ENCODE data around the gene SMURF1.

Gene SMURF1

GRCh38 chr7:99086944-99087343, 57.0 kb downstream of the SMURF1 start:
- H3K27ac Mint-ChIP-seq, result no peak overlapping the region
- DNase-seq, result no peak
- peaks cover 8% of the 10 kb centered on the region for H3K36me3 Mint-ChIP-seq
- peaks cover 2% of the 10 kb centered on the region for H3K4me1 Mint-ChIP-seq
- CTCF ChIA-PET, result no interaction called here
- no peak overlapping the region for H3K4me3 Mint-ChIP-seq
- peaks cover 3% of the 10 kb centered on the region for H3K9me3 Mint-ChIP-seq
- H3K27me3 Mint-ChIP-seq, result no peaks in the 10 kb centered on the region

- H3K36me3 Mint-ChIP-seq, result peaks cover 8% of the 10 kb centered on the region
- no peaks in the 10 kb centered on the region for H3K27me3 Mint-ChIP-seq
- no peak for DNase-seq
- no peak overlapping the region for H3K27ac Mint-ChIP-seq
- peaks cover 3% of the 10 kb centered on the region for H3K9me3 Mint-ChIP-seq
- CTCF ChIA-PET, result no interaction called here
- no peak overlapping the region for H3K4me3 Mint-ChIP-seq
- H3K4me1 Mint-ChIP-seq, result peaks cover 2% of the 10 kb centered on the region
Observed at GRCh38 chr7:99086532-99086931, 57.4 kb downstream of the SMURF1 start.

DNA sequence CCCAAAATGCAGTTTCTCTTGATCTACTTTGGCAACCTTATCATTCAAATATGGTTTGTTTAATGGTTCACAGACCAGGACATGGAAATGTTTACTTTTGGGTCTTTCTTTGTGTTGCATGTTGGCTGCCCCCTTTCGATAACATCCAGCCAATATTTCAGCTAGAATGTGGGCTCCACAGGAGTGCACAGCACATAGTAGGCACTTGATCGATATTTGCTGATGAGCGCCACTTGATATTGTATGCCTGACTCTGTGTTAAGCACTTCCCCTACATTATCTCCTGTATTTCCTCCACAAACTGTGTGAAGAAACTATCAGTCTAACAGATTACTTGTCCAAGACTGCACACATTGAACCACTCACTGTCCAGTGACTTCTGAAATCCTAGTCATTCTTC, 60.2 kb downstream of the SMURF1 start:
- Mint-ChIP-seq H3K4me3 (no peak overlapping the region), H3K4me1 (peaks cover 14% of the 10 kb centered on the region), H3K27me3 (no peaks in the 10 kb centered on the region), H3K27ac (no peak overlapping the region), H3K9me3 (peaks cover 3% of the 10 kb centered on the region), H3K36me3 (peaks cover 8% of the 10 kb centered on the region)
- DNase-seq, result no peak
- CTCF ChIA-PET, result no interaction called here

GRCh38 chr7:99083068-99083651, 60.7 kb downstream of the SMURF1 start:
- H3K27ac Mint-ChIP-seq, result no peak overlapping the region
- H3K27me3 Mint-ChIP-seq, result no peaks in the 10 kb centered on the region
- peaks cover 6% of the 10 kb centered on the region for H3K36me3 Mint-ChIP-seq
- no peak overlapping the region for H3K4me3 Mint-ChIP-seq
- CTCF ChIA-PET, result no interaction called here
- peaks cover 3% of the 10 kb centered on the region for H3K9me3 Mint-ChIP-seq
- no peak for DNase-seq
- H3K4me1 Mint-ChIP-seq, result peaks cover 14% of the 10 kb centered on the region

GRCh38 chr7:99080679-99081078, 63.2 kb downstream of the SMURF1 start:
- Mint-ChIP-seq H3K9me3 (no peaks in the 10 kb centered on the region), H3K27me3 (no peaks in the 10 kb centered on the region), H3K27ac (no peak overlapping the region), H3K36me3 (peaks cover 3% of the 10 kb centered on the region), H3K4me3 (no peak overlapping the region), H3K4me1 (peaks cover 22% of the 10 kb centered on the region)
- CTCF ChIA-PET, result interaction anchor here (1.0 kb wide), 1 partner anchor 8 kb away, joined by 3 read pairs; no protein-coding TSS in a partner anchor
- DNase-seq, result no peak

DNA sequence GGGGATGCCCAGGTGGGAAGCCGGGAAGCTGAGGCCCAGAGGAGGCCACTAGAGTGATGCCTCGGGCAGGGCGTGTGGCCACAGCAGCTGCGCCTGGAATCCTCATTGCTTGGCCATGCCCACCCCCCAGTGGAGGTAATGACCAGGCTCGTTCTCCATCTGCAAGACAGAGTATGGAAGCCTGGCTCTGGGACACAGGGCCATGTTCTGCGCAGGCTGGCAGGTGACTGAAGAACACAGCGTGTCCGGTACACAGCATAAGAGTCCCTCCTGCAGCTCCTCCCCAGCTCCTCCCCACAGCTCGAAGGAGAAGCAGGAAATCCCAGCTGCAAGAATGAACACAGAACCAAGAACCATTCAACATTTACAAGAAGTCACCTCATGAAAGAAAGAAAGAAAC, 64.8 kb downstream of the SMURF1 start:
- H3K27me3 Mint-ChIP-seq, result no peaks in the 10 kb centered on the region
- H3K27ac Mint-ChIP-seq, result no peak overlapping the region
- peaks cover 21% of the 10 kb centered on the region for H3K4me1 Mint-ChIP-seq
- H3K4me3 Mint-ChIP-seq, result no peak overlapping the region
- CTCF ChIA-PET, result no interaction called here
- H3K9me3 Mint-ChIP-seq, result no peaks in the 10 kb centered on the region
- H3K36me3 Mint-ChIP-seq, result no peaks in the 10 kb centered on the region
- peak; percentile 40 for DNase-seq

- CTCF ChIA-PET, result no interaction called here
- peaks cover 21% of the 10 kb centered on the region for H3K4me1 Mint-ChIP-seq
- no peak overlapping the region for H3K27ac Mint-ChIP-seq
- no peak for DNase-seq
- no peaks in the 10 kb centered on the region for H3K9me3 Mint-ChIP-seq
- H3K4me3 Mint-ChIP-seq, result no peak overlapping the region
- H3K27me3 Mint-ChIP-seq, result no peaks in the 10 kb centered on the region
- no peaks in the 10 kb centered on the region for H3K36me3 Mint-ChIP-seq
Observed at GRCh38 chr7:99078416-99078815, 65.5 kb downstream of the SMURF1 start.

DNA sequence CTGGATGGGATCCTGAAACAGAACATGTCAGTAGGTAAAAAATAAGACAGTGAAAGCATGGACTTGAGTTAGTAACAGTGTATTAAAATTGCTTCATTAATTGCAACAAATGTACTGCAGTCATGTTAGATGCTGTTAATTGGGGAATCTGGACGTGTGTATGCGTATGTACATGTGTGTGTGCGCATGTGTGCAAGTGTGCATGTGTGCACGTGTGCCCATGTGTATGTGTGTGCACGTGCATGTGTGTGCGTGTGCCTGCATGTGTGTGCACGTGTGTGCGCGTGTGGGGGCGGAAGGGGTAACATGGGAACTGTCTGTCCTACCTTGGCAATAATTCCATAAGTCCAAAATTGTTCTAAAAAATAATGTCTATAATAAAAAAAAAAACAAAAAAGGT, 67.3 kb downstream of the SMURF1 start:
- Mint-ChIP-seq H3K4me3 (no peak overlapping the region), H3K27ac (no peak overlapping the region)
- CTCF ChIA-PET, result no interaction called here

DNA sequence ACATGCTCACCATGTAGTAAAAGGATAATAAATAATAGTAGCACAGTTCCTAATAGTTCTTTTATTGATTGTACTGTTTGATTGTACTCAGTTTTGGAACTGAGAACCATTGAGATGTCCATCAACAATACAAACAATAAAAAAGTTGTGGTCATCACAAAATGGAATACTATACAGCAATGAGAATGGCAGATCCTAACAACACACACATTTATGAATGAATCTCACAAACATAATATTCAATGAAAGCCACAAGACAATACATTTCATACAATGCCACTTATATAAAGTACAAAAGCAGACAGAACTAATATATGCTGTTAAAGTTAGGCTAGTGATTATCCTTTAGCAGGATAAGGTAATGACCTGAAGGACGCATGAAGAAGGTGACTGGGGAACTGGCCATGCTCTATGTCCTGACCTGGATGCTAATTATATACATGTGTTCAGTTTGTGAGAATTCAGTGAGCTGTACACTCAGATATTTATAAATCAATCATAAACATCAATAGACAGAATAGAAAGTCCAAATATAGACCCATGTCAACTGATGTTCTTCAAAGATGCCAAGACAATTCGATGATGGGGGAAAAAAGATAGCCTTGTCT, 70.0 kb downstream of the SMURF1 start:
- Mint-ChIP-seq H3K36me3 (no peaks in the 10 kb centered on the region), H3K4me3 (no peak overlapping the region), H3K9me3 (no peaks in the 10 kb centered on the region), H3K4me1 (peaks cover 10% of the 10 kb centered on the region), H3K27me3 (no peaks in the 10 kb centered on the region), H3K27ac (no peak overlapping the region)
- DNase-seq, result no peak
- CTCF ChIA-PET, result no interaction called here

More for the DNA sequence above, 67.3 kb downstream of the SMURF1 start:
- H3K36me3 Mint-ChIP-seq, result no peaks in the 10 kb centered on the region
- H3K9me3 Mint-ChIP-seq, result no peaks in the 10 kb centered on the region
- H3K4me1 Mint-ChIP-seq, result peaks cover 21% of the 10 kb centered on the region
- H3K27me3 Mint-ChIP-seq, result no peaks in the 10 kb centered on the region
- DNase-seq, result no peak

GRCh38 chr7:99072126-99072525, 71.8 kb downstream of the SMURF1 start:
- H3K27ac Mint-ChIP-seq, result no peak overlapping the region
- peaks cover 9% of the 10 kb centered on the region for H3K4me1 Mint-ChIP-seq
- no peak overlapping the region for H3K4me3 Mint-ChIP-seq
- H3K27me3 Mint-ChIP-seq, result no peaks in the 10 kb centered on the region
- no peaks in the 10 kb centered on the region for H3K36me3 Mint-ChIP-seq
- no peaks in the 10 kb centered on the region for H3K9me3 Mint-ChIP-seq
- no peak for DNase-seq
- CTCF ChIA-PET, result interaction anchor here (1.3 kb wide), 1 partner anchor 9 kb away, joined by 3 read pairs; no protein-coding TSS in a partner anchor

DNA sequence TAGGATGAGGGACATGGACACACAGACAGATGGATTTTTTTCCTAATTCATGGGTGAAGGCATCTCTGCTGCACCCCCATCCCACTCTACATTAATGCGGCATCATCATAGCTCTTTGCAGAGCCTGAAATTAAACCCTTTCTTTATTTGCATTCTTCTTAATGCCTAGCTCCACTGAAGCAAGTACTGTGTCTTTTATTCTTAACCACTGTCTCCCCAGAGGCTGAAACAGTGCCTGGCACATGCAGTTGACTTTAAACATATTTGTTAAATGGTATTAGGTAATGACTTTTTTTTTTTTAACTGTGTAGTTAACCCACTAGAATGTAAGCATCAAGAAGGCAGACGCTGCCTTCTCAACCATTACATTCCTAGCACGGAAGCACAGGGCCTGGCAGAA, 73.5 kb downstream of the SMURF1 start:
- H3K4me3 Mint-ChIP-seq, result no peak overlapping the region
- CTCF ChIA-PET, result no interaction called here
- no peak overlapping the region for H3K27ac Mint-ChIP-seq
- peaks cover 2% of the 10 kb centered on the region for H3K36me3 Mint-ChIP-seq
- H3K4me1 Mint-ChIP-seq, result no peaks in the 10 kb centered on the region
- no peaks in the 10 kb centered on the region for H3K27me3 Mint-ChIP-seq
- H3K9me3 Mint-ChIP-seq, result no peaks in the 10 kb centered on the region
- no peak for DNase-seq

GRCh38 chr7:99061001-99061776, 82.7 kb downstream of the SMURF1 start:
- no peak overlapping the region for H3K27ac Mint-ChIP-seq
- no peak for DNase-seq
- H3K9me3 Mint-ChIP-seq, result no peaks in the 10 kb centered on the region
- CTCF ChIA-PET, result no interaction called here
- H3K27me3 Mint-ChIP-seq, result no peaks in the 10 kb centered on the region
- H3K4me1 Mint-ChIP-seq, result peaks cover 13% of the 10 kb centered on the region
- H3K4me3 Mint-ChIP-seq, result no peak overlapping the region
- peaks cover 13% of the 10 kb centered on the region for H3K36me3 Mint-ChIP-seq

GRCh38 chr7:99054781-99055180, 89.1 kb downstream of the SMURF1 start:
- DNase-seq, result no peak
- Mint-ChIP-seq H3K27me3 (no peaks in the 10 kb centered on the region), H3K36me3 (peaks cover 38% of the 10 kb centered on the region), H3K27ac (no peak overlapping the region), H3K4me3 (no peak overlapping the region), H3K9me3 (no peaks in the 10 kb centered on the region), H3K4me1 (no peaks in the 10 kb centered on the region)
- CTCF ChIA-PET, result no interaction called here

- H3K4me3 Mint-ChIP-seq, result no peak overlapping the region
- H3K27me3 Mint-ChIP-seq, result no peaks in the 10 kb centered on the region
- H3K9me3 Mint-ChIP-seq, result no peaks in the 10 kb centered on the region
- no peak for DNase-seq
- H3K4me1 Mint-ChIP-seq, result no peaks in the 10 kb centered on the region
- CTCF ChIA-PET, result no interaction called here
- no peak overlapping the region for H3K27ac Mint-ChIP-seq
- H3K36me3 Mint-ChIP-seq, result peaks cover 42% of the 10 kb centered on the region
Observed at GRCh38 chr7:99050971-99051370, 92.9 kb downstream of the SMURF1 start.

DNA sequence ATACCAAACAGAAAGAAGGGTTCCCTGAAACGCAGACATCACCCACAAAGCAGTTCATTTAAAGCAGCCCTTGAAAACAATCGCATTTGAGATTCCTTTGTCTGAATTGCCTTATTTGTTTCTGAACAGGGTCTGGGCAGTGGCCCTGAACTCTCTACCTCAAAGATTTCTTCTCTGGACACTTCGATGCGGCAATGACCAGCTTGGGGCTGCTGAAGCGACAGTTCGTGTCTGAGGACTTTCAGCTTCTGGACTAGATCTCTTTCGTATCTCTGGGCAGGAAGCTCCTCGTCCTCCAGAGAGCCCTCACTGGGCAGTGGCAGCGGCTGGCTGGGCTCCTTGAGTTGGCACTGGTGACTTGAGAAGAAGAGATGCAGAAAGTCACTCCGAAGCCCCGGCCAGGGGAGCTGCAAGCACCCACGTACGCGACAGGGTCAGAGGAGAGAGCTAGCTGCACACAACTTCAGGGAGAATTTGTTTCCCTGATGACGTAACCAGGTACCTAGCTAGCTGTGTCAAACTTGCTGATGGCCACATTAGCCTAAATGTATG, 96.3 kb downstream of the SMURF1 start:
- no peak for DNase-seq
- Mint-ChIP-seq H3K9me3 (no peaks in the 10 kb centered on the region), H3K27me3 (no peaks in the 10 kb centered on the region), H3K4me1 (no peaks in the 10 kb centered on the region), H3K4me3 (no peak overlapping the region), H3K27ac (no peak overlapping the region), H3K36me3 (peaks cover 53% of the 10 kb centered on the region)
- CTCF ChIA-PET, result no interaction called here

Data from activated naive CD4-positive, alpha-beta T cell treated with anti-CD3 and anti-CD28 coated beads, Interleukin-2, amount 10 ng/mL, durations not matched to agents 7 days and 5 days (primary cell).